Sigmoid colon (tissue), 4 donors: Measurements from ENCODE around the gene MDK.

Source experiments
- EP300 ChIP-seq, 4 donors: sonication (generic); formaldehyde crosslinking; IDR thresholded peaks; one replicate each; pipeline ENCODE4 v1.6.1; 2017; ENCODE audit warnings: antibody characterized with exemption in 4 of 4
- TF ChIP-seq, protein P1 (sequence below), 4 experiments: fragments of 450-650 bp in 3 of 4; fragments of 200-600 bp in 1 of 4; IDR thresholded peaks; one replicate each; pipeline ENCODE4 v1.5.1; 2016 to 2019; ENCODE audit warnings: antibody characterized with exemption in 4 of 4, mild to moderate bottlenecking in 3 of 4, moderate library complexity in 2 of 4

DNA sequence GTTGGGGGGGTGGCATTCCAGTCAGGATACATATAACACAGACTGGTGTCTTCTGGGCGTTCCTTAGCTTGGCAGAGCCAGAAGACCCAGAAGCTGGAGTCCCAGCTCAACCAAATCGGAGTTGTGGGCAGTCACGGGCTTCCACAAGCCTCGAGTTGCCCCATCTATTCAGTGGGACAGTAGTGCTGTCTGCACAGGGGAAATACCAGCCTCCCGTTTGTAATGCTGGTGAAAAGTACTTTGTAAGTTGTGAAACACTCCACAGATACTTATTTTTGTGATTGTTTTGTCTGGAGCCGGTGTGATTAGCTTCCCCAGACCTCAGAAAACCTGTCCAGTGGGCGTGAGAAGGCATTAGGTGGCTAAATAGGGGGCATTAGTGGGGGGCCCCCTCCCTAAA is 20.6 kb upstream of the MDK start:
- TF ChIP-seq, protein P1, sequence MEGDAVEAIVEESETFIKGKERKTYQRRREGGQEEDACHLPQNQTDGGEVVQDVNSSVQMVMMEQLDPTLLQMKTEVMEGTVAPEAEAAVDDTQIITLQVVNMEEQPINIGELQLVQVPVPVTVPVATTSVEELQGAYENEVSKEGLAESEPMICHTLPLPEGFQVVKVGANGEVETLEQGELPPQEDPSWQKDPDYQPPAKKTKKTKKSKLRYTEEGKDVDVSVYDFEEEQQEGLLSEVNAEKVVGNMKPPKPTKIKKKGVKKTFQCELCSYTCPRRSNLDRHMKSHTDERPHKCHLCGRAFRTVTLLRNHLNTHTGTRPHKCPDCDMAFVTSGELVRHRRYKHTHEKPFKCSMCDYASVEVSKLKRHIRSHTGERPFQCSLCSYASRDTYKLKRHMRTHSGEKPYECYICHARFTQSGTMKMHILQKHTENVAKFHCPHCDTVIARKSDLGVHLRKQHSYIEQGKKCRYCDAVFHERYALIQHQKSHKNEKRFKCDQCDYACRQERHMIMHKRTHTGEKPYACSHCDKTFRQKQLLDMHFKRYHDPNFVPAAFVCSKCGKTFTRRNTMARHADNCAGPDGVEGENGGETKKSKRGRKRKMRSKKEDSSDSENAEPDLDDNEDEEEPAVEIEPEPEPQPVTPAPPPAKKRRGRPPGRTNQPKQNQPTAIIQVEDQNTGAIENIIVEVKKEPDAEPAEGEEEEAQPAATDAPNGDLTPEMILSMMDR (IDR thresholded peaks at IDR 0.05), result no peak
- no peak for TF ChIP-seq EP300 (IDR thresholded peaks at IDR 0.05)
